IPS-20b (cell line): Measurements from ENCODE around the gene BACH1.

Experiments
- H3K27ac ChIP-seq: one replicate; pipeline ENCODE4 v1.5.1; 2013; ENCODE audit warnings: low read length
- H3K27me3 ChIP-seq: 2 replicates; pipeline ENCODE4 v1.6.1; 2013; ENCODE audit warnings: mild to moderate bottlenecking, low read length, inconsistent platforms; ENCODE audit not compliant: insufficient read depth
- H3K36me3 ChIP-seq: 2 replicates; pipeline ENCODE4 v1.6.1; 2013; ENCODE audit warnings: low read depth, mild to moderate bottlenecking, inconsistent platforms, low read length, moderate library complexity; ENCODE audit not compliant: insufficient read depth
- H3K4me1 ChIP-seq: 2 replicates; pipeline ENCODE4 v1.6.1; 2013; ENCODE audit warnings: mild to moderate bottlenecking, control low read depth, inconsistent platforms, low read length, moderate library complexity; ENCODE audit not compliant: insufficient read depth
- H3K4me3 ChIP-seq: 2 replicates; pipeline ENCODE4 v1.5.1; 2013; ENCODE audit warnings: mild to moderate bottlenecking, low read length, inconsistent platforms
- H3K9ac ChIP-seq: 2 replicates; pipeline ENCODE4 v1.6.1; 2013; ENCODE audit warnings: low read depth, mild to moderate bottlenecking, inconsistent platforms, low read length, moderate library complexity
- H3K9me3 ChIP-seq: 2 replicates; pipeline ENCODE4 v1.6.1; 2013; ENCODE audit warnings: mild to moderate bottlenecking, low read depth, low read length, inconsistent platforms; ENCODE audit not compliant: insufficient read depth

The BACH1 gene

GRCh38 chr21:29394051-29394450, 95.3 kb downstream of the BACH1 start:
- Histone ChIP-seq H3K9ac (no peak overlapping the region), H3K4me1 (no peaks in the 10 kb centered on the region), H3K36me3 (no peaks in the 10 kb centered on the region), H3K4me3 (no peak overlapping the region), H3K9me3 (peaks cover 4% of the 10 kb centered on the region; the same call in 1 of the 2 replicates), H3K27ac (no peak overlapping the region), H3K27me3 (no peaks in the 10 kb centered on the region)
